HepG2 (cell line): ENCODE data around the gene WSB1. TPM values are rescaled to one million over a fixed set of nuclear protein-coding genes. Genes with fewer than 3 reads are reported as not detected.

Experiments
- DR1 ChIP-seq: sonication (generic); formaldehyde crosslinking; IDR thresholded peaks from 2 replicates; pipeline ENCODE4 v1.8.0; 2021; ENCODE audit warnings: mild to moderate bottlenecking, missing genetic modification reagents, inconsistent platforms
- EEA1 ChIP-seq: sonication (generic); formaldehyde crosslinking; IDR thresholded peaks from 2 replicates; pipeline ENCODE4 v1.5.1; 2020; ENCODE audit warnings: mild to moderate bottlenecking, missing genetic modification reagents, borderline replicate concordance
- HMGA1 ChIP-seq: sonication (generic); formaldehyde crosslinking; conservative IDR thresholded peaks from 2 replicates; pipeline ENCODE4 v1.4.0; 2020; ENCODE audit warnings: missing genetic modification reagents
- ZNF431 ChIP-seq: sonication (generic); formaldehyde crosslinking; IDR thresholded peaks from 2 replicates; pipeline ENCODE4 v1.9.0; 2022; ENCODE audit warnings: missing genetic modification reagents, low read depth, mild to moderate bottlenecking, borderline replicate concordance
- polyA plus RNA-seq, 8 experiments: library from polyadenylated mRNA; depleted of rRNA in 3 of 8; stranded (reverse) in 7 of 8; unstranded in 1 of 8; fragments of >200 nt; fragmentation: Illumina TruSeq in 4 of 8; extraction: Trizol in 4 of 8; gene quantifications; 2 replicates each; pipeline versions ENCODE4 v1.2.1 to v1.2.3, GENCODE V29; 2011 to 2016; ENCODE audit warnings: low read depth in 4 of 8, missing spikeins in 1 of 8, mixed read lengths in 1 of 8; ENCODE audit not compliant: insufficient read depth in 1 of 8
- total RNA-seq, 5 experiments: library from RNA; depleted of rRNA; stranded (reverse); fragments of >200 nt; fragmentation: Illumina TruSeq; extraction: Trizol; gene quantifications; 2 replicates each; pipeline ENCODE4 v1.2.3, GENCODE V29; 2016; ENCODE audit warnings: low read depth in 1 of 5
- TF ChIP-seq, protein P1 (sequence below): sonication (generic); formaldehyde crosslinking; IDR thresholded peaks from 2 replicates; pipeline ENCODE4 v1.5.0; 2020; ENCODE audit warnings: mild to moderate bottlenecking, missing genetic modification reagents, borderline replicate concordance
- TF ChIP-seq, protein P2 (sequence below): sonication (generic); formaldehyde crosslinking; IDR thresholded peaks from 2 replicates; pipeline ENCODE4 v1.4.0; 2020; ENCODE audit warnings: missing genetic modification reagents, borderline replicate concordance
- TF ChIP-seq, protein P3 (sequence below): IDR thresholded peaks from 2 replicates; pipeline ENCODE4 v1.6.1; 2018; ENCODE audit warnings: missing genetic modification reagents, mild to moderate bottlenecking, missing compliant biosample characterization
- TF ChIP-seq, protein P4 (sequence below): IDR thresholded peaks from 2 replicates; pipeline ENCODE4 v1.4.0; 2020; ENCODE audit warnings: mild to moderate bottlenecking, missing genetic modification reagents
- TF ChIP-seq, protein P5 (sequence below): sonication (generic); formaldehyde crosslinking; IDR thresholded peaks from 2 replicates; pipeline ENCODE4 v1.8.1; 2023; ENCODE audit warnings: mild to moderate bottlenecking, missing genetic modification reagents

WSB1 gene
- total and polyA plus RNA-seq, 2 of the 13 experiments (the other 11 are each of a cell fraction or from before 2014, with no cell fraction given): 81.3 to 294 TPM

DNA sequence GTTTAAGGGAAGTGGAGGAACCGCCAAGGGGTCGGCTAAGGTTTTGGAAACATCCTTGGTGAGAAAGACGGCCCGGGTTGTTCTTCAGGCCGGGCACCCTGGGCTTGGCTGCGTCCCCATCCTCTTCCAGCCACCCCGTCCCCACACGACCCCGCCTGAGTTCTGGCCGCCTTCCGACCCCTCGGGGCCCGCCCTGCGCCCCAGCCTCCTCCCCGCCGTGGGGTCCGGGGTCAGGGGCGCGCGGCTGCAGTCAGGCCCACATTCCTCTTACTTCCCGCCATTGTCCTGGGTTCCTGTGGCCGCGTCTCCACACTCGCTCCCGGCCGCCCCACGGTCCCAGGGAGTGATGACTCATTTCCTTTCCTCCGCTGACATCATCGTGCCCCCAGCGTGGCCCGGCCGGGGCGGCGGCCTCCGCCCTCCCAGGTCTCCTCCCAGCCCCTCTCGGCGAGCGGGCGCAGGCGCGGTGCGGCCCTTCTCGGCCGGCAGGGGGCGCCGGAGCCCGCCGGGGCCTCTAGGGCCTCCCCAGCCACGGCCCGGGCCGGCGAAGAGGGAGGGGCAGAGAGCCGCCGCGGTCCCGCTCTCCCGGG lies 59.6 kb downstream of the WSB1 start (continued):
- TF ChIP-seq, protein P1, sequence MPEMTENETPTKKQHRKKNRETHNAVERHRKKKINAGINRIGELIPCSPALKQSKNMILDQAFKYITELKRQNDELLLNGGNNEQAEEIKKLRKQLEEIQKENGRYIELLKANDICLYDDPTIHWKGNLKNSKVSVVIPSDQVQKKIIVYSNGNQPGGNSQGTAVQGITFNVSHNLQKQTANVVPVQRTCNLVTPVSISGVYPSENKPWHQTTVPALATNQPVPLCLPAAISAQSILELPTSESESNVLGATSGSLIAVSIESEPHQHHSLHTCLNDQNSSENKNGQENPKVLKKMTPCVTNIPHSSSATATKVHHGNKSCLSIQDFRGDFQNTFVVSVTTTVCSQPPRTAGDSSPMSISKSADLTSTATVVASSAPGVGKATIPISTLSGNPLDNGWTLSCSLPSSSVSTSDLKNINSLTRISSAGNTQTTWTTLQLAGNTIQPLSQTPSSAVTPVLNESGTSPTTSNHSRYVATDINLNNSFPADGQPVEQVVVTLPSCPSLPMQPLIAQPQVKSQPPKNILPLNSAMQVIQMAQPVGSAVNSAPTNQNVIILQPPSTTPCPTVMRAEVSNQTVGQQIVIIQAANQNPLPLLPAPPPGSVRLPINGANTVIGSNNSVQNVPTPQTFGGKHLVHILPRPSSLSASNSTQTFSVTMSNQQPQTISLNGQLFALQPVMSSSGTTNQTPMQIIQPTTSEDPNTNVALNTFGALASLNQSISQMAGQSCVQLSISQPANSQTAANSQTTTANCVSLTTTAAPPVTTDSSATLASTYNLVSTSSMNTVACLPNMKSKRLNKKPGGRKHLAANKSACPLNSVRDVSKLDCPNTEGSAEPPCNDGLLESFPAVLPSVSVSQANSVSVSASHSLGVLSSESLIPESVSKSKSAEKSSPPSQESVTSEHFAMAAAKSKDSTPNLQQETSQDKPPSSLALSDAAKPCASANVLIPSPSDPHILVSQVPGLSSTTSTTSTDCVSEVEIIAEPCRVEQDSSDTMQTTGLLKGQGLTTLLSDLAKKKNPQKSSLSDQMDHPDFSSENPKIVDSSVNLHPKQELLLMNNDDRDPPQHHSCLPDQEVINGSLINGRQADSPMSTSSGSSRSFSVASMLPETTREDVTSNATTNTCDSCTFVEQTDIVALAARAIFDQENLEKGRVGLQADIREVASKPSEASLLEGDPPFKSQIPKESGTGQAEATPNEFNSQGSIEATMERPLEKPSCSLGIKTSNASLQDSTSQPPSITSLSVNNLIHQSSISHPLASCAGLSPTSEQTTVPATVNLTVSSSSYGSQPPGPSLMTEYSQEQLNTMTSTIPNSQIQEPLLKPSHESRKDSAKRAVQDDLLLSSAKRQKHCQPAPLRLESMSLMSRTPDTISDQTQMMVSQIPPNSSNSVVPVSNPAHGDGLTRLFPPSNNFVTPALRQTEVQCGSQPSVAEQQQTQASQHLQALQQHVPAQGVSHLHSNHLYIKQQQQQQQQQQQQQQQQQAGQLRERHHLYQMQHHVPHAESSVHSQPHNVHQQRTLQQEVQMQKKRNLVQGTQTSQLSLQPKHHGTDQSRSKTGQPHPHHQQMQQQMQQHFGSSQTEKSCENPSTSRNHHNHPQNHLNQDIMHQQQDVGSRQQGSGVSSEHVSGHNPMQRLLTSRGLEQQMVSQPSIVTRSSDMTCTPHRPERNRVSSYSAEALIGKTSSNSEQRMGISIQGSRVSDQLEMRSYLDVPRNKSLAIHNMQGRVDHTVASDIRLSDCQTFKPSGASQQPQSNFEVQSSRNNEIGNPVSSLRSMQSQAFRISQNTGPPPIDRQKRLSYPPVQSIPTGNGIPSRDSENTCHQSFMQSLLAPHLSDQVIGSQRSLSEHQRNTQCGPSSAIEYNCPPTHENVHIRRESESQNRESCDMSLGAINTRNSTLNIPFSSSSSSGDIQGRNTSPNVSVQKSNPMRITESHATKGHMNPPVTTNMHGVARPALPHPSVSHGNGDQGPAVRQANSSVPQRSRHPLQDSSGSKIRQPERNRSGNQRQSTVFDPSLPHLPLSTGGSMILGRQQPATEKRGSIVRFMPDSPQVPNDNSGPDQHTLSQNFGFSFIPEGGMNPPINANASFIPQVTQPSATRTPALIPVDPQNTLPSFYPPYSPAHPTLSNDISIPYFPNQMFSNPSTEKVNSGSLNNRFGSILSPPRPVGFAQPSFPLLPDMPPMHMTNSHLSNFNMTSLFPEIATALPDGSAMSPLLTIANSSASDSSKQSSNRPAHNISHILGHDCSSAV (CRISPR knock-in tag): no peak
- no peak for TF ChIP-seq EEA1 (CRISPR knock-in tag)
- TF ChIP-seq, protein P2, sequence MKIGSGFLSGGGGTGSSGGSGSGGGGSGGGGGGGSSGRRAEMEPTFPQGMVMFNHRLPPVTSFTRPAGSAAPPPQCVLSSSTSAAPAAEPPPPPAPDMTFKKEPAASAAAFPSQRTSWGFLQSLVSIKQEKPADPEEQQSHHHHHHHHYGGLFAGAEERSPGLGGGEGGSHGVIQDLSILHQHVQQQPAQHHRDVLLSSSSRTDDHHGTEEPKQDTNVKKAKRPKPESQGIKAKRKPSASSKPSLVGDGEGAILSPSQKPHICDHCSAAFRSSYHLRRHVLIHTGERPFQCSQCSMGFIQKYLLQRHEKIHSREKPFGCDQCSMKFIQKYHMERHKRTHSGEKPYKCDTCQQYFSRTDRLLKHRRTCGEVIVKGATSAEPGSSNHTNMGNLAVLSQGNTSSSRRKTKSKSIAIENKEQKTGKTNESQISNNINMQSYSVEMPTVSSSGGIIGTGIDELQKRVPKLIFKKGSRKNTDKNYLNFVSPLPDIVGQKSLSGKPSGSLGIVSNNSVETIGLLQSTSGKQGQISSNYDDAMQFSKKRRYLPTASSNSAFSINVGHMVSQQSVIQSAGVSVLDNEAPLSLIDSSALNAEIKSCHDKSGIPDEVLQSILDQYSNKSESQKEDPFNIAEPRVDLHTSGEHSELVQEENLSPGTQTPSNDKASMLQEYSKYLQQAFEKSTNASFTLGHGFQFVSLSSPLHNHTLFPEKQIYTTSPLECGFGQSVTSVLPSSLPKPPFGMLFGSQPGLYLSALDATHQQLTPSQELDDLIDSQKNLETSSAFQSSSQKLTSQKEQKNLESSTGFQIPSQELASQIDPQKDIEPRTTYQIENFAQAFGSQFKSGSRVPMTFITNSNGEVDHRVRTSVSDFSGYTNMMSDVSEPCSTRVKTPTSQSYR (CRISPR knock-in tag): no peak
- TF ChIP-seq HMGA1 (CRISPR knock-in tag): no peak
- TF ChIP-seq, protein P3, sequence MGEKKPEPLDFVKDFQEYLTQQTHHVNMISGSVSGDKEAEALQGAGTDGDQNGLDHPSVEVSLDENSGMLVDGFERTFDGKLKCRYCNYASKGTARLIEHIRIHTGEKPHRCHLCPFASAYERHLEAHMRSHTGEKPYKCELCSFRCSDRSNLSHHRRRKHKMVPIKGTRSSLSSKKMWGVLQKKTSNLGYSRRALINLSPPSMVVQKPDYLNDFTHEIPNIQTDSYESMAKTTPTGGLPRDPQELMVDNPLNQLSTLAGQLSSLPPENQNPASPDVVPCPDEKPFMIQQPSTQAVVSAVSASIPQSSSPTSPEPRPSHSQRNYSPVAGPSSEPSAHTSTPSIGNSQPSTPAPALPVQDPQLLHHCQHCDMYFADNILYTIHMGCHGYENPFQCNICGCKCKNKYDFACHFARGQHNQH: no peak
- TF ChIP-seq ZNF431: peak; percentile 84; the same call in 1 of the 2 replicates
- TF ChIP-seq, protein P4, sequence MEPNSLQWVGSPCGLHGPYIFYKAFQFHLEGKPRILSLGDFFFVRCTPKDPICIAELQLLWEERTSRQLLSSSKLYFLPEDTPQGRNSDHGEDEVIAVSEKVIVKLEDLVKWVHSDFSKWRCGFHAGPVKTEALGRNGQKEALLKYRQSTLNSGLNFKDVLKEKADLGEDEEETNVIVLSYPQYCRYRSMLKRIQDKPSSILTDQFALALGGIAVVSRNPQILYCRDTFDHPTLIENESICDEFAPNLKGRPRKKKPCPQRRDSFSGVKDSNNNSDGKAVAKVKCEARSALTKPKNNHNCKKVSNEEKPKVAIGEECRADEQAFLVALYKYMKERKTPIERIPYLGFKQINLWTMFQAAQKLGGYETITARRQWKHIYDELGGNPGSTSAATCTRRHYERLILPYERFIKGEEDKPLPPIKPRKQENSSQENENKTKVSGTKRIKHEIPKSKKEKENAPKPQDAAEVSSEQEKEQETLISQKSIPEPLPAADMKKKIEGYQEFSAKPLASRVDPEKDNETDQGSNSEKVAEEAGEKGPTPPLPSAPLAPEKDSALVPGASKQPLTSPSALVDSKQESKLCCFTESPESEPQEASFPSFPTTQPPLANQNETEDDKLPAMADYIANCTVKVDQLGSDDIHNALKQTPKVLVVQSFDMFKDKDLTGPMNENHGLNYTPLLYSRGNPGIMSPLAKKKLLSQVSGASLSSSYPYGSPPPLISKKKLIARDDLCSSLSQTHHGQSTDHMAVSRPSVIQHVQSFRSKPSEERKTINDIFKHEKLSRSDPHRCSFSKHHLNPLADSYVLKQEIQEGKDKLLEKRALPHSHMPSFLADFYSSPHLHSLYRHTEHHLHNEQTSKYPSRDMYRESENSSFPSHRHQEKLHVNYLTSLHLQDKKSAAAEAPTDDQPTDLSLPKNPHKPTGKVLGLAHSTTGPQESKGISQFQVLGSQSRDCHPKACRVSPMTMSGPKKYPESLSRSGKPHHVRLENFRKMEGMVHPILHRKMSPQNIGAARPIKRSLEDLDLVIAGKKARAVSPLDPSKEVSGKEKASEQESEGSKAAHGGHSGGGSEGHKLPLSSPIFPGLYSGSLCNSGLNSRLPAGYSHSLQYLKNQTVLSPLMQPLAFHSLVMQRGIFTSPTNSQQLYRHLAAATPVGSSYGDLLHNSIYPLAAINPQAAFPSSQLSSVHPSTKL (CRISPR knock-in tag): peak; percentile 67
- TF ChIP-seq DR1 (CRISPR knock-in tag): no peak; the same call in 1 of the 2 replicates
- TF ChIP-seq, protein P5, sequence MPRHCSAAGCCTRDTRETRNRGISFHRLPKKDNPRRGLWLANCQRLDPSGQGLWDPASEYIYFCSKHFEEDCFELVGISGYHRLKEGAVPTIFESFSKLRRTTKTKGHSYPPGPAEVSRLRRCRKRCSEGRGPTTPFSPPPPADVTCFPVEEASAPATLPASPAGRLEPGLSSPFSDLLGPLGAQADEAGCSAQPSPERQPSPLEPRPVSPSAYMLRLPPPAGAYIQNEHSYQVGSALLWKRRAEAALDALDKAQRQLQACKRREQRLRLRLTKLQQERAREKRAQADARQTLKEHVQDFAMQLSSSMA (CRISPR knock-in tag): no peak
